Neuron (in vitro differentiated cells): ENCODE data around the gene LRTM2.

Experiments used
- H2AFZ ChIP-seq: one replicate; pipeline ENCODE4 v1.6.1; 2013; ENCODE audit warnings: low read depth, mild to moderate bottlenecking, inconsistent platforms, low read length, moderate library complexity
- H3K27me3 ChIP-seq: one replicate; pipeline ENCODE4 v1.6.1; 2013; ENCODE audit warnings: low read length; ENCODE audit not compliant: insufficient read depth
- H3K36me3 ChIP-seq: one replicate; pipeline ENCODE4 v1.6.1; 2013; ENCODE audit warnings: low read length; ENCODE audit not compliant: insufficient read depth
- H3K4me1 ChIP-seq: one replicate; pipeline ENCODE4 v1.6.1; 2013; ENCODE audit warnings: low read length; ENCODE audit not compliant: insufficient read depth
- H3K4me3 ChIP-seq: 2 replicates; pipeline ENCODE4 v1.5.1; 2013; ENCODE audit warnings: mild to moderate bottlenecking, low read length, moderate library complexity
- H3K9me3 ChIP-seq: one replicate; pipeline ENCODE4 v1.6.1; 2013; ENCODE audit warnings: low read length

Gene LRTM2

DNA sequence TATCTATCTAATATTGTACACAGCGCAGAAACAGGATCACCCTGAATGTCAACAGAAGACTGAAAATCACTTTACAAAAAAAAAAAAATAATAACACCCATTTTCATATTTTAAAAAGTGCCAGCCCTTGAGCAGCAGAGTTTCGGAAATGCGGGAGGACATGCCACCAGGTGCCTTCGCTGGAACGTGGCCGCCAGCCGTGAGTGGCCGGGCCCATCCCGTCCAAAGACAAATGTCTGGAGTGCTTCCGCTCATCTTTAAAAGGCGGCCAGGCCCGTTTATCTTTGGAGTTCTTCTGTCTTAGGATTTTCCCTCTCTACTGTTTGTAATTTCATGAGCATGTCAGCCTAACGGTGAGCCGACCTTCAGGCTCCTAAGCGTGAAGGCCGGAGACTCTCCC is 43.5 kb downstream of the LRTM2 start:
- Histone ChIP-seq H3K27me3 (no peaks in the 10 kb centered on the region), H3K9me3 (no peaks in the 10 kb centered on the region), H3K4me3 (no peak overlapping the region), H3K36me3 (no peaks in the 10 kb centered on the region), H3K4me1 (no peaks in the 10 kb centered on the region), H2AFZ (no peak overlapping the region)

DNA sequence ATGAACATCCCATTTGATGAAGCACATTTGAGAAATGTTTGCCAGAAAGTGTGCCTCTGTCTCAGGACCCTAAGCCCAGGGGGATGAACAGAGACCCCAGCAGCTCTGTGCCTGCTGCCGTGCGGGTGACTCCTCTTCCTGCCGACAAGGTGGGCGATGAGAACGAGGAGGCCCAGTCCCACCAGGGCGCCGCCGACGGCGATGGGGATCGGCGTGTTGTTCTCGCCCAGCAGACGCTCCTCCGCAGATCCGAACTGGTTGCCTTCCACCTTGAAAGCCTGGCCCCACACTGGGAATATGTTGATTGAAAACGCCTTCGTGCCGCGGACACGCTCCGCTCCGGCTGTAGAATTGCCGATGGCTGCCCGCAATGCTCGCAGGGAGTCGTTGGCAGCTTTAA is 44.1 kb downstream of the LRTM2 start:
- H3K9me3 ChIP-seq, result no peaks in the 10 kb centered on the region
- H3K4me1 ChIP-seq, result no peaks in the 10 kb centered on the region
- H2AFZ ChIP-seq, result no peak overlapping the region
- H3K36me3 ChIP-seq, result no peaks in the 10 kb centered on the region
- no peak overlapping the region for H3K4me3 ChIP-seq
- H3K27me3 ChIP-seq, result no peaks in the 10 kb centered on the region

DNA sequence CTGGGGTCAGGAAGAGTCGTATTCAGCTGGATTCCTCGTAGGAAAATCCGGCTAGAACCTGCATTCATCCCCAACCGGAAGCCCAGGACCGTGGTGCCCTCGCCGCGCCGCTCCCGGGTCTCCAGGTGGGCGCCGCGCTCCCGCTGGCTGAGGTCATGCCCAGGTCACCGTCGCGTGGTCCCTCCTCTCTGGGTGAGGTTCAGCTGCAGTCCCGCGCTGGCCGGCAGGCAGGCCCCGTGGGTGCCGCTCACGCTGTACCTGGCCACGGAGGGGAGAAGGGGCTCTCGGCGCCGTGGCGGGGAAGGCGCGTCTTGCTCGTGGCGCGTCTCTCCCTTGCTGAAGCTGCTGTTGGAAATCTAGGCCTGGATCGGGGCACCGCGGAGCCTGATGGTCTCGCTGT is 44.5 kb downstream of the LRTM2 start:
- no peaks in the 10 kb centered on the region for H3K27me3 ChIP-seq
- no peak overlapping the region for H2AFZ ChIP-seq
- no peaks in the 10 kb centered on the region for H3K36me3 ChIP-seq
- no peak overlapping the region for H3K4me3 ChIP-seq
- no peaks in the 10 kb centered on the region for H3K9me3 ChIP-seq
- H3K4me1 ChIP-seq, result no peaks in the 10 kb centered on the region

DNA sequence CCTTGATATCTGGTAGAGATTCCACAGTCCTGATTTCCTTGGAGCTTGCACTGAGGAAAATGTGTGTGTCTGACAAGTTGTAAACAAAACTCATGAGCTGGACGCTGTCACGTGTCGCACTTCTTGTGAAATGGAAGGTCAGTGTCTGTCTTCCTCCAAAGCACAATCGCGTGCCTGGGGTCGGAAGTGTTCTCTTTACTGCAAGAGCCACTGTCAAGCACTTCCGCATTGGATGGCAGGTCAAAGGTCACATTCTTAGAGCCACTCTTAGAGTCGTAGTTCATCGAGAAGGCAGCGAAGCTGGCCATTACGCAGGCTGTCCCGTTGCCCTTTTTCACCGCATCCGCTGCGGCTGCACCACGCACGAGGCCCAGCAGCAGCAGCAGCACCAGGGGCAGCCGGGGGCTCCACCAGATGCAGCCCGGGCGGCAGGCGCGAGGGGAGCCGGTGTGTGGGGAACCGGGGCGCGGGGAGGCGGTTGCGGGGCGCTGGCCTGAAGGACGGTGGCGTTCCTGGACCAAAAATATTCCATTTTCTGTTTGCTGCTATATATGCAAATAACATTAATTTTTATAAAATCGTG is 45.0 kb downstream of the LRTM2 start:
- Histone ChIP-seq H3K9me3 (no peaks in the 10 kb centered on the region), H3K4me1 (no peaks in the 10 kb centered on the region), H3K27me3 (no peaks in the 10 kb centered on the region), H3K4me3 (no peak overlapping the region), H2AFZ (no peak overlapping the region), H3K36me3 (no peaks in the 10 kb centered on the region)

DNA sequence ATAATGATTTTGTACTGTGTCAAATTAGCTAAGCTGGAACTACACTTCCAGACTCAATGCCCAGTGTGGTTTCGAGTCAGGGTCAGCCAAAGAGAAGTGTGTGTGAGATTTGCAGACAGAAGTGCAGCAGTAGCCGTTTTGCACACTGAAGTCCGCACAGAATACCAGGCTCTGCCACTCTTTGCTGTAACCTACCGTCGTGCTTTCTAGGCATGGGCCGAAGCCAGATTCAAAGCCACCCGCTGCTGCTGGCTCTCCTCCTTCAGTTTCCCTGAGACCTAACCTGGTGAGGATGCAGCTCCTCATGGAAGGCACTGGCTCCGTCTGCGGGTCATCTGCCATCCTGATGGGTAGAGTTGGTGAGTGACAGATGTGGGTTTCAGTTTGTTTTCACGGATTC is 48.8 kb downstream of the LRTM2 start:
- H3K9me3 ChIP-seq, result no peaks in the 10 kb centered on the region
- no peaks in the 10 kb centered on the region for H3K27me3 ChIP-seq
- no peak overlapping the region for H3K4me3 ChIP-seq
- H2AFZ ChIP-seq, result no peak overlapping the region
- H3K36me3 ChIP-seq, result no peaks in the 10 kb centered on the region
- H3K4me1 ChIP-seq, result no peaks in the 10 kb centered on the region

DNA sequence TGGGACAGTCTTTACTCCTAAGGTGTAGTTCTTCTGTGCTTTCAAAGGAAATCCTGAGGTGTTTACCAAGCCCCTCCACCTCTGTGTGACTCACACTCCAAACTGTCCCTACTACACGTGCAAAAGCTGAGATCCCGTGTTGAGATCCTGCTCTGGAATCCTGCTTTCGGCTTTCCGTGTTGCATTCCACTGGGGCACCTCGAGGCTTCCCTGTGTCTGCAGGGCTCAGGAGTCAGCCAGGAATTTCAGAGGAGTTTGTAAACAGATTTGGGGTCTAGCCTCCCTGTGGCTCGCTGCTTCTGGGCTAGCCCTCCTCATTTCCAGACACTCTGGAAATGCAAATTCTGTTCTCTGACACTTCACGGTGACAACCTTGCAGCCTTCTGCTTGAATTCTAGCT is 49.7 kb downstream of the LRTM2 start:
- H3K27me3 ChIP-seq, result no peaks in the 10 kb centered on the region
- no peaks in the 10 kb centered on the region for H3K4me1 ChIP-seq
- H3K36me3 ChIP-seq, result no peaks in the 10 kb centered on the region
- no peak overlapping the region for H3K4me3 ChIP-seq
- no peak overlapping the region for H2AFZ ChIP-seq
- H3K9me3 ChIP-seq, result no peaks in the 10 kb centered on the region

DNA sequence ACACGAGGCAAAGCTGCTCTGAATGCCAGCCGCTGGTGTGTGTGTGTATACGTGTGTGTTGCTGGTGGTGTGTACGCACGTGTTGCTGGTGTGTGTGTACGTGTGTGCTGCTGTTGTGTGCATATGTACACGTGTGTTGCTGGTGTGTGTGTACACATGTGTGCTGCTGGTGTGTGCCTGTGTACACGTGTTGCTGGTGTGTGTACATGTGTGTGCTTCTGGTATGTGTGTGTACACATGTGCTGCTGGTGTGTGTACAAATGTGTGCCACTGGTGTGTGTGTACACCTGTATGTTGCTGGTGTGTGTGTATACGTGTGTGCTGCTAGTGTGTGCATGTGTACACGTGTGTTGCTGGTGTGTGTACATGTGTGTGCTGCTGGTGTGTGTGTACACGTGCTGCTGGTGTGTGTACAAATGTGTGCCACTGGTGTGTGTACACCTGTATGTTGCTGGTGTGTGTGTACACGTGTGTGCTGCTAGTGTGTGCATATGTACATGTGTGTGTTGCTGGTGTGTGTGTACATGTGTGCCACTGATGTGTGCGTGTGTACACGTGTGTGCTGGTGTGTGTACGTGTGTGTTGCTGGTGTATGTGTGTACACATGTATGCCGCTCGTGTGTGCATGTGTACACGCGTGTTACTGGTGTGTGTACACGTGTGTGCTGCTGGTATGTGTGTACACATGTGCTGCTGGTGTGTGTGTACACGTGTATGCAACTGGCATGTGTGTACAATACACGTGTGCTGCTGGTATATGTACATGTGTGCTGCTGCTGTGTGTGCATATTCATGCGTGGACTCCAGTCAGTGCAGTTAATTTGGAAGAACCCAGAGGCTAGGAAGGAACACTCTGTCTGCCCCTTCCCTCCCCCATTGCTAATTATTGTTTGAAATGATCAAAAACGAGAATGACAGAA is 50.9 kb downstream of the LRTM2 start:
- Histone ChIP-seq H3K27me3 (no peaks in the 10 kb centered on the region), H3K36me3 (no peaks in the 10 kb centered on the region), H2AFZ (no peak overlapping the region), H3K4me3 (no peak overlapping the region), H3K4me1 (no peaks in the 10 kb centered on the region), H3K9me3 (no peaks in the 10 kb centered on the region)

DNA sequence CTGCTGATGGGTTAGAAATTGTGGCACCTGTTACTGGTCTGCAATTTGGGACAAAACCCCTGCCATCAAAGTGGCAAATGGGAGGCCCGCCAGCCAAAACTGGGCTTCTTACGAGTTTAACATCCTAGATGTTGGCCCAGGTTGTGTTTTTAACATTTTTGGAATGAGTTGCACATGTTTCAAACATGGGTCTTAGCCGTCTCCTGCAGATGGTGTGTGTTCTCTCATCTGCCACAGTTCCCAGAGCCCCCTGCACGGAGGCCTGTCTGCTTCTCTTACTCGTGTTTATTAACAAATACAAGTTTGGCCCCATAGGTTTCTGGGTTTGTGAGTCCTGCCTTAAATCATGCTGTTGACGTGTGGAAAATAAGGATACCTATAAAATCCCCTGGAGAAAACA is 51.6 kb downstream of the LRTM2 start:
- no peaks in the 10 kb centered on the region for H3K27me3 ChIP-seq
- no peaks in the 10 kb centered on the region for H3K4me1 ChIP-seq
- no peaks in the 10 kb centered on the region for H3K36me3 ChIP-seq
- H3K9me3 ChIP-seq, result no peaks in the 10 kb centered on the region
- no peak overlapping the region for H3K4me3 ChIP-seq
- H2AFZ ChIP-seq, result no peak overlapping the region

DNA sequence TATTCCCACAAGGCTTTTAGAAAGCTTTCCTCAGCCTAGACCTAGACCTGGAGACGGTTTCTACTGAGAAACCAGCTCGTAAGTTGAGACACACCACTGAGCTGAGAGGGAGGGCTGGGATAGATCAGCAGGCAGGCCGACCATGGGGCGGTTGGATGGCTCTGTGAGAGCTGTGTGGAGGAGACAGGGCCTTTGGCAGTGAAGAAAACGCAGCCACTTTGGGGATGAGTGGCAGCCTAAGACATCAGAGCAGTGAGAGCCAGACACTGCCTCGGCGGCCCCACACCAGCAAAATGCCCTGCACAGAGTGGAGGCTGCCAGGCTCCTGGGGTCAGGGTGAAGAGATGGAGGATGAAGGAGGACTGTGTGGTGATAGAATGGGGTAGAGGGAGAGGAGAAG is 52.1 kb downstream of the LRTM2 start:
- H2AFZ ChIP-seq, result no peak overlapping the region
- no peaks in the 10 kb centered on the region for H3K9me3 ChIP-seq
- no peaks in the 10 kb centered on the region for H3K27me3 ChIP-seq
- H3K4me1 ChIP-seq, result no peaks in the 10 kb centered on the region
- no peak overlapping the region for H3K4me3 ChIP-seq
- H3K36me3 ChIP-seq, result no peaks in the 10 kb centered on the region

DNA sequence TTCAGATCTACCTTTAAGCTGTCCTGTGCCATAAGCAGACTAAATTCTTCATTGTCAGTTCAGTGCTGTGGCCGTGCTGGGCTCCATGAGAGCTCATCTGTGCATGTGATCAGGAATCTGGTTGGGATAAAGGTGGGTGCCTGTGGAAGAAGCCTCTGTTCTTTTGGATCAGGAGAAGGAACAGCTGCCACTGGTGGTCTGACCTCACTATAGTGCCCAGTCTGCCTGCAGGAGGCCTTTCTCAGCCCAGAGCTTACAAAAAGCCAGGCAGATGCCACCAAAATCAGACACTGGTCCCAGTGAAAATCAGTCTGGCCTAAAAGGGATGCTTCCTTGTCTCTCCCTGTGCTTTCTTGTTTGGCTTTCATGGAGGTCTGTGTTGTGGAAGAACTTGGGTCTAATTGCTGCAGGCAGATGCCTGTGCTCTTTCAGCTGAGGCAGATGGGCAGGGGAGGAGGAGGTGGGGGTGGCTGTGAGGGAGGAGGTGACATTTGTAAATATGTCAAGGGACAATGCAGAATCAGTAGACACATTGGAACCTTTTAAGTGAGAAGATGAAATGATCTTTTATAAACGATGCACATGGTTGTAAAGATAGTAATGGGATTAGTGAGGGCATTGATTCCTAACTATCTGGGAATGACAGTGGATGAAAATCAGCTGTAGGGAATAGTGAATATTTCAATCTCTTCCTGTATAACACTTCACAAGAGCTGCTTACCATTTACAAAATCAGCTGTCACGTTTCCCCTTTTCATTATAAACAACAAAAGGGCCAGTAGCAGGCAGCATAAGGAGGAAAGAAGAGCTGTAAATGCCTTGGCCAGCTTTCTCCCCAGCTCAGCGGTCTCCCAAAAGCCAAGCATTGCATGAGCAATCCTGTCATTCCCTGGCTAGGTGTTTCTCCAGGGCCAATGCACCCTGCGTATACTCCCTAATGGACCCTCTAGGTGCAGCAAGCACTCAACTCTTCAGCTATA is 53.5 kb downstream of the LRTM2 start:
- Histone ChIP-seq H3K27me3 (no peaks in the 10 kb centered on the region), H3K36me3 (no peaks in the 10 kb centered on the region)

DNA sequence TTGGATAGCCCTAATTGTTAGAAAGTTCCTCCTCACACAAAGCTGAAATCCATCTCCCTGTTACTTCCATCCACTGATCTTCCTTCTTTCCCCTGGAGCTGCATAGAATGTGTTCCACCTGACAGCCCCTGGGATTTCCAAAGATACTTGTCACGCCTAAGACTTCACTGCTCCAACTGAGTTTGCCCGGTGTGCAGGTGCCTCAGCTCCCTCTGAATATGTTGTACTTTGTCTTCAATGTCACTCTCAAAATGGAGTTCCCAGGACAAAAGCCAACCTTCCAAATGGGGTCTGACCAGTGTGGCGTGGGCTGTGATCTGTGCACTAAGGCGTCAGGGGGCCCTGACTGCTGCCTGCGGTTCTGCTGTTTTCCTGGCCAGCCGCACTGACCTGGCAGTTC is 55.2 kb downstream of the LRTM2 start:
- H3K4me1 ChIP-seq, result no peaks in the 10 kb centered on the region
- no peaks in the 10 kb centered on the region for H3K36me3 ChIP-seq
- no peak overlapping the region for H2AFZ ChIP-seq
- H3K4me3 ChIP-seq, result no peak overlapping the region
- H3K27me3 ChIP-seq, result no peaks in the 10 kb centered on the region
- H3K9me3 ChIP-seq, result no peaks in the 10 kb centered on the region

More for the DNA sequence above, 53.5 kb downstream of the LRTM2 start:
- no peak overlapping the region for H2AFZ ChIP-seq
- H3K4me3 ChIP-seq, result no peak overlapping the region
- no peaks in the 10 kb centered on the region for H3K9me3 ChIP-seq
- H3K4me1 ChIP-seq, result no peaks in the 10 kb centered on the region

DNA sequence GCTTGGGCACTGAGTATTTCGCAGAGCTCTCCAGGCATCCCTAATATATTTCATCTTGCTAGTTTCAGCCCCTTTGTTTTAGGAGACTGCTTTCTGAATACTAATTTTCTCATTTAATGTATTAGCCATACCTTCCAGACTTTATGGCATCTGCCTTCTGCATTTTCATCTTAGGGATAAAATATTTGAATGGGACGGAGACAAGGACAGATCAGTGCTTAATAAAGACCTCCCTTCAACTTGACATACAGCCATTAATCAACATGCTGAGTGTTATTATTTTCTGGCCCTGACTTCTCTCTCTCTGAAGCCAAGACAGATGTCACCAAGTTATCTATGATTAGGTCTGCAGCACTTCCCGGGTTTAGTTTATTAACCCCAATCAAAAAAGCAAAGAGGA is 55.7 kb downstream of the LRTM2 start:
- Histone ChIP-seq H3K4me1 (no peaks in the 10 kb centered on the region), H2AFZ (no peak overlapping the region), H3K36me3 (no peaks in the 10 kb centered on the region), H3K9me3 (no peaks in the 10 kb centered on the region), H3K4me3 (no peak overlapping the region), H3K27me3 (no peaks in the 10 kb centered on the region)
